ENCODE results near the gene HNRNPA0.

Gene HNRNPA0

DNA sequence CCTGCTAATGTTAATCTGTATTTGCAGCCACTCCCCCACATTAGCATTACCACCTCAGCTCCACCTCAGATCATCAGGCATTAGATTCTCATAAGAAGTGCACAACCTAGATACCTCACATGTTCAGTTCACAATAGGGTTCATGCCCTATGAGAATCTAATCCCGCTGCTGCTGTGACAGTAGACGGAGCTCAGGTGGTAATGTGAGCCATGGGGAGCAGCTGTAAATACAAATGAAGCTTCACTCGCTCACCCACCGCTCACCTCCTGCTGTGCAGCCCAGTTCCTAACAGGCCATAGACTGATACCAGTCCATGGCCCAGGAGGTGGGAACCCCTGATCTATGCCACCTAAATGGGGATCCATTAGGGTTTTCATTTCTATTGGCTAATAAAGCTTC is 6.1 kb upstream of the HNRNPA0 start:
- H2AFZ ChIP-seq (ENCODE audit: low read length): no peak overlapping the region
- no CpG with 5 or more reads among the region's 4 CpGs for WGBS, 2 donors (ENCODE audit: extremely low coverage in 2 of 2, insufficient read length in 2 of 2, insufficient replicate concordance in 1 of 2)
- peaks cover 0 to 11% (median 0%) of the 10 kb centered on the region in 3 experiments for H3K27me3 ChIP-seq (ENCODE audit: control insufficient read depth in 3 of 3, insufficient read depth in 3 of 3, low read depth in 1 of 3, low read length in 3 of 3)
- no peak overlapping the region for H3K27ac ChIP-seq (replicated peaks; ENCODE audit: low read length)
- DNase-seq (ENCODE audit: low spot score): no peak
- no peak overlapping the region for H2AK5ac ChIP-seq (ENCODE audit: low read depth, low read length)
- no peak overlapping the region for H3K18ac ChIP-seq (ENCODE audit: low read length)
- no peak overlapping the region for H4K8ac ChIP-seq (ENCODE audit: low read depth, low read length)
- no peak overlapping the region for H2BK12ac ChIP-seq (ENCODE audit: low read length)
- no peak overlapping the region for H3K4me3 ChIP-seq (ENCODE audit: low read length in 2 of 2)
- no peaks in the 10 kb centered on the region for H3K4me1 ChIP-seq (ENCODE audit: control insufficient read depth in 2 of 2, insufficient read depth in 1 of 2, low read depth in 1 of 2, low read length in 2 of 2)
- peaks cover 3 to 6% of the 10 kb centered on the region in 2 donors for H3K9me3 ChIP-seq (replicated peaks in 1 of 2; ENCODE audit: control insufficient read depth in 2 of 2, insufficient read depth in 1 of 2, low read depth in 1 of 2, low read length in 2 of 2)
- no peak overlapping the region for H3K4me2 ChIP-seq (ENCODE audit: insufficient read depth, low read length, poor library complexity, severe bottlenecking)
- H2BK5ac ChIP-seq (ENCODE audit: low read length): no peak overlapping the region
- no peak overlapping the region for H2BK120ac ChIP-seq (ENCODE audit: low read depth, low read length)
- no peak overlapping the region for H2BK15ac ChIP-seq (ENCODE audit: low read length)
- H3K79me1 ChIP-seq (ENCODE audit: low read depth, low read length): no peaks in the 10 kb centered on the region
- H3K23ac ChIP-seq (ENCODE audit: low read depth, low read length, poor library complexity): no peak overlapping the region
- H3K9ac ChIP-seq (ENCODE audit: low read depth, low read length, poor library complexity): no peak overlapping the region
- H4K91ac ChIP-seq (ENCODE audit: low read depth, low read length, poor library complexity): no peak overlapping the region
- no peak overlapping the region for H3K4ac ChIP-seq (ENCODE audit: low read length)
- no peaks in the 10 kb centered on the region for H3K36me3 ChIP-seq (replicated peaks in 1 of 2; ENCODE audit: control insufficient read depth in 2 of 2, insufficient read depth in 2 of 2, low read length in 2 of 2)
- H3K14ac ChIP-seq (ENCODE audit: low read length): no peak overlapping the region

DNA sequence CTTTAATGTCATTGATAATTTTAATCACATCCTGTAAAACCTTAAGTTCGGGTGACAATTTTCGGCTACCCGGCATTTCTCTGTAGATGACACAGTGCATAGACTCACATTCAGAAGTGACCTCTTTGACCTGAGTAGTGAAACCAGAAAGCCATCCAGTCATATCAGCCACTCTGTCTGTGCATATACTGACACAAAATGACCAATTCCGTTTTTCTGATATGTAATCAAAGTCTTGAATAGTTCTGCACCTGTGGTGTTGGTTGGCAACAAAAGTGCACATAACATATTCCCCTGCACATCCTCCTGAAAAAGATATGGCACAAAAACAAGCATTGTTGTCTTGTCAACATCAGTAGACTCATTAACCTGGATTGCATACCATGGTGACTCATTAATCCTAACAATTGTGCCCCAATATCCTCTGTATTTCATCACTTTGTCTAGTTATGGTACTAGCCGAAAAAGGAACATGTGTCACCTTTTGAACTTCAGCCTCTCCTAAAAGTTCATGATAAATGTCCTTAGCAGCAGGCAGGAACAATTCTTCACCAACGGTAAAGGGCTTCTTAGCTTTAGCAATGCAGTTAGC is 4.6 kb upstream of the HNRNPA0 start:
- Histone ChIP-seq H3K4me2 (ENCODE audit: insufficient read depth, low read length, poor library complexity, severe bottlenecking) (no peak overlapping the region), H3K79me1 (ENCODE audit: low read depth, low read length) (no peaks in the 10 kb centered on the region), H3K14ac (ENCODE audit: low read length) (no peak overlapping the region), H3K4ac (ENCODE audit: low read length) (no peak overlapping the region), H3K9ac (ENCODE audit: low read depth, low read length, poor library complexity) (no peak overlapping the region), H2BK15ac (ENCODE audit: low read length) (no peak overlapping the region), H4K91ac (ENCODE audit: low read depth, low read length, poor library complexity) (no peak overlapping the region), H3K4me1 (ENCODE audit: control insufficient read depth in 2 of 2, insufficient read depth in 1 of 2, low read depth in 1 of 2, low read length in 2 of 2) (peaks cover 0 to 3% of the 10 kb centered on the region in 2 donors), H2BK120ac (ENCODE audit: low read depth, low read length) (no peak overlapping the region), H3K9me3 (replicated peaks in 1 of 2; ENCODE audit: control insufficient read depth in 2 of 2, insufficient read depth in 1 of 2, low read depth in 1 of 2, low read length in 2 of 2) (peaks cover 3 to 6% of the 10 kb centered on the region in 2 donors), H4K8ac (ENCODE audit: low read depth, low read length) (no peak overlapping the region), H3K4me3 (ENCODE audit: low read length in 2 of 2) (no peak overlapping the region), H3K27ac (replicated peaks; ENCODE audit: low read length) (no peak overlapping the region), H3K27me3 (ENCODE audit: control insufficient read depth in 3 of 3, insufficient read depth in 3 of 3, low read depth in 1 of 3, low read length in 3 of 3) (peaks cover 0 to 11% (median 0%) of the 10 kb centered on the region in 3 experiments), H3K18ac (ENCODE audit: low read length) (no peak overlapping the region), H2AFZ (ENCODE audit: low read length) (no peak overlapping the region), H2BK12ac (ENCODE audit: low read length) (no peak overlapping the region), H2BK5ac (ENCODE audit: low read length) (no peak overlapping the region), H3K36me3 (replicated peaks in 1 of 2; ENCODE audit: control insufficient read depth in 2 of 2, insufficient read depth in 2 of 2, low read length in 2 of 2) (no peaks in the 10 kb centered on the region), H3K23ac (ENCODE audit: low read depth, low read length, poor library complexity) (no peak overlapping the region), H2AK5ac (ENCODE audit: low read depth, low read length) (no peak overlapping the region)
- no CpG with 5 or more reads among the region's 6 CpGs for WGBS, 2 donors (ENCODE audit: extremely low coverage in 2 of 2, insufficient read length in 2 of 2, insufficient replicate concordance in 1 of 2)
- no peak for DNase-seq (ENCODE audit: low spot score)

DNA sequence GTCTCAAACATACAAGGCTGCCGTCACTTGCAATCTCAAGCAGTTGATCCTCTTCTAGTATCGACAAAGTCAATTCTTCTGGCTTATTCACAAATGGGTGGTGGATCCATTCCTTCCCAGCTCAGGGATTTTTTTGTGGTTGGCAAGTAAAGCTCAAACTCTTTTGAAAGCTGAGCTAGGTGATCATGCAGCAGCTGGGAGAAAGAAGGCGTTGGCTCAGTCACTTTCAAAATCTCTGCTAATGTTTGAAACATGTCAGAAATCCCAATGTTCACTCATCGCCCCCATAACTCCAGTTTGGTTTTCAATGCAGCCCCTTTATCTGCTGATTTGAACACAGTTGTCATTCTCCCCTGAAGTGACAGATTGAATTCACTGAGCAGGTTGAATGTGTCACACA is 4.0 kb upstream of the HNRNPA0 start:
- H2AFZ ChIP-seq (ENCODE audit: low read length): no peak overlapping the region
- H3K9ac ChIP-seq (ENCODE audit: low read depth, low read length, poor library complexity): no peak overlapping the region
- no peak overlapping the region for H3K4ac ChIP-seq (ENCODE audit: low read length)
- H2BK5ac ChIP-seq (ENCODE audit: low read length): no peak overlapping the region
- no peak overlapping the region for H2BK15ac ChIP-seq (ENCODE audit: low read length)
- no peak for DNase-seq (ENCODE audit: low spot score)
- H3K36me3 ChIP-seq (replicated peaks in 1 of 2; ENCODE audit: control insufficient read depth in 2 of 2, insufficient read depth in 2 of 2, low read length in 2 of 2): peaks cover 2 to 4% of the 10 kb centered on the region in 2 donors
- WGBS, 2 donors (ENCODE audit: extremely low coverage in 2 of 2, insufficient read length in 2 of 2, insufficient replicate concordance in 1 of 2): no CpG with 5 or more reads among the region's 4 CpGs
- H3K14ac ChIP-seq (ENCODE audit: low read length): no peak overlapping the region
- H3K27ac ChIP-seq (replicated peaks; ENCODE audit: low read length): no peak overlapping the region
- no peak overlapping the region for H2BK120ac ChIP-seq (ENCODE audit: low read depth, low read length)
- H3K4me3 ChIP-seq (ENCODE audit: low read length in 2 of 2): no peak overlapping the region
- no peak overlapping the region for H2BK12ac ChIP-seq (ENCODE audit: low read length)
- no peak overlapping the region for H3K18ac ChIP-seq (ENCODE audit: low read length)
- peaks cover 0 to 3% of the 10 kb centered on the region in 2 donors for H3K4me1 ChIP-seq (ENCODE audit: control insufficient read depth in 2 of 2, insufficient read depth in 1 of 2, low read depth in 1 of 2, low read length in 2 of 2)
- no peak overlapping the region for H2AK5ac ChIP-seq (ENCODE audit: low read depth, low read length)
- no peak overlapping the region for H3K23ac ChIP-seq (ENCODE audit: low read depth, low read length, poor library complexity)
- no peaks in the 10 kb centered on the region for H3K79me1 ChIP-seq (ENCODE audit: low read depth, low read length)
- peaks cover 0 to 8% (median 0%) of the 10 kb centered on the region in 3 experiments for H3K27me3 ChIP-seq (ENCODE audit: control insufficient read depth in 3 of 3, insufficient read depth in 3 of 3, low read depth in 1 of 3, low read length in 3 of 3)
- no peak overlapping the region for H3K4me2 ChIP-seq (ENCODE audit: insufficient read depth, low read length, poor library complexity, severe bottlenecking)
- no peak overlapping the region for H4K91ac ChIP-seq (ENCODE audit: low read depth, low read length, poor library complexity)
- peaks cover 3 to 6% of the 10 kb centered on the region in 2 donors for H3K9me3 ChIP-seq (replicated peaks in 1 of 2; ENCODE audit: control insufficient read depth in 2 of 2, insufficient read depth in 1 of 2, low read depth in 1 of 2, low read length in 2 of 2)
- H4K8ac ChIP-seq (ENCODE audit: low read depth, low read length): no peak overlapping the region

DNA sequence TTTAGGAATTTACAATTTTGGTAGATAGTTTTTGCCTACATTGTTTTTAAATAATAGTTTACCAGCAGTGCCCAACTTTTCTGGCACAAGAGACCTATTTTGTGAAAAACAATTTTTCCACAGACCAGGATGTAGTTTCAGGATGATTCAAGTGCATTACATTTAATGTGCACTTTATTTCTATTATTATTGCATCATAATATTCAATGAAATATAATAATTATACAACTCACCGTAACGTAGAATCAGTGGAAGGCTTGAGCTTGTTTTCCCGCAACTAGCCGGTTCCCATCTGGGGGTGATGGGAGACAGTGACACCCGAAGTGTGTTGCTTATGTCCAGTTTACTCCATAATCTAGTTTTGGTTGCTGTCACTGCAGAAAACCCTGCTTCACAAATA is 3.5 kb upstream of the HNRNPA0 start:
- Histone ChIP-seq H2AFZ (ENCODE audit: low read length) (no peak overlapping the region), H2BK15ac (ENCODE audit: low read length) (no peak overlapping the region), H4K91ac (ENCODE audit: low read depth, low read length, poor library complexity) (no peak overlapping the region), H2AK5ac (ENCODE audit: low read depth, low read length) (no peak overlapping the region), H3K27me3 (ENCODE audit: control insufficient read depth in 3 of 3, insufficient read depth in 3 of 3, low read depth in 1 of 3, low read length in 3 of 3) (peaks cover 0 to 8% (median 0%) of the 10 kb centered on the region in 3 experiments), H3K14ac (ENCODE audit: low read length) (no peak overlapping the region), H3K27ac (replicated peaks; ENCODE audit: low read length) (no peak overlapping the region), H2BK5ac (ENCODE audit: low read length) (no peak overlapping the region), H3K36me3 (replicated peaks in 1 of 2; ENCODE audit: control insufficient read depth in 2 of 2, insufficient read depth in 2 of 2, low read length in 2 of 2) (peaks cover 4 to 8% of the 10 kb centered on the region in 2 donors), H3K18ac (ENCODE audit: low read length) (no peak overlapping the region), H2BK12ac (ENCODE audit: low read length) (no peak overlapping the region), H3K9ac (ENCODE audit: low read depth, low read length, poor library complexity) (no peak overlapping the region), H3K4me1 (ENCODE audit: control insufficient read depth in 2 of 2, insufficient read depth in 1 of 2, low read depth in 1 of 2, low read length in 2 of 2) (peaks cover 0 to 3% of the 10 kb centered on the region in 2 donors), H3K9me3 (replicated peaks in 1 of 2; ENCODE audit: control insufficient read depth in 2 of 2, insufficient read depth in 1 of 2, low read depth in 1 of 2, low read length in 2 of 2) (peaks cover 3 to 6% of the 10 kb centered on the region in 2 donors), H3K79me1 (ENCODE audit: low read depth, low read length) (no peaks in the 10 kb centered on the region), H3K4me3 (ENCODE audit: low read length in 2 of 2) (no peak overlapping the region), H3K23ac (ENCODE audit: low read depth, low read length, poor library complexity) (no peak overlapping the region), H3K4me2 (ENCODE audit: insufficient read depth, low read length, poor library complexity, severe bottlenecking) (no peak overlapping the region), H2BK120ac (ENCODE audit: low read depth, low read length) (no peak overlapping the region), H3K4ac (ENCODE audit: low read length) (no peak overlapping the region), H4K8ac (ENCODE audit: low read depth, low read length) (no peak overlapping the region)
- DNase-seq (ENCODE audit: low spot score): no peak
- WGBS, 2 donors (ENCODE audit: extremely low coverage in 2 of 2, insufficient read length in 2 of 2, insufficient replicate concordance in 1 of 2): no CpG with 5 or more reads among the region's 5 CpGs

Measured in neuronal stem cell (in vitro differentiated cells).